Prostate gland (tissue), 2 donors: Measurements from ENCODE around the gene CACNA1E. TPM values are rescaled to one million over a fixed set of nuclear protein-coding genes. Genes with fewer than 3 reads are reported as not detected.

Experiments used
- DNase-seq: peaks from one replicate; pipeline ENCODE4 v3.0.0-alpha.2; 2019; ENCODE audit warnings: low spot score
- H3K27ac ChIP-seq, 2 donors: fragments of 200-600 bp; sonication (generic); 2 replicates each; pipeline ENCODE4 v1.5.1; 2017 to 2019
- H3K27me3 ChIP-seq: fragments of 200-600 bp; sonication (generic); replicated peaks from 2 replicates; pipeline ENCODE4 v1.5.1; 2019; ENCODE audit not compliant: insufficient read depth
- H3K36me3 ChIP-seq, 2 donors: fragments of 200-600 bp; sonication (generic); 1 replicate in 1 of 2; 2 replicates in 1 of 2; pipeline versions ENCODE4 v1.5.1 to v1.8.1; 2017 to 2019
- H3K4me1 ChIP-seq: fragments of 200-600 bp; sonication (generic); replicated peaks from 2 replicates; pipeline ENCODE4 v1.5.1; 2019
- H3K4me3 ChIP-seq, 2 donors: fragments of 200-600 bp; sonication (generic); 2 replicates each; pipeline ENCODE4 v1.5.1; 2017 to 2019
- H3K9me3 ChIP-seq: fragments of 200-600 bp; sonication (generic); 2 replicates; pipeline ENCODE4 v1.5.1; 2017
- POLR2A ChIP-seq: fragments of 450-650 bp; IDR thresholded peaks from one replicate; pipeline ENCODE4 v1.6.1; 2016; ENCODE audit warnings: antibody characterized with exemption, mild to moderate bottlenecking
- POLR2AphosphoS5 ChIP-seq: sonication (generic); formaldehyde crosslinking; IDR thresholded peaks from one replicate; pipeline ENCODE4 v1.6.1; 2017; ENCODE audit warnings: antibody characterized with exemption
- WGBS: methylation state at CpG from one replicate; pipeline ENCODE4 v1.1.5; 2018; 5-methylcytosine and 5-hydroxymethylcytosine counted together
- intact Hi-C: fragments of 100-400 bp; cut with DNase I; formaldehyde crosslinking; loops from one replicate; pipeline ENCODE4 v1.14.2; 2022
- total RNA-seq, 2 donors: library from RNA; depleted of rRNA; stranded (reverse); fragments of >200 nt; gene quantifications; one replicate each; pipeline ENCODE4 v1.1.0, GENCODE V29; 2016
- TF ChIP-seq, protein P1 (sequence below), 4 experiments: fragments of 200-600 bp in 2 of 4; fragments of 450-650 bp in 2 of 4; sonication (generic) in 2 of 4; IDR thresholded peaks; 1 replicate in 3 of 4; 2 replicates in 1 of 4; pipeline ENCODE4 v1.5.1; 2016 to 2019; ENCODE audit warnings: antibody characterized with exemption in 4 of 4, mild to moderate bottlenecking in 2 of 4, moderate library complexity in 2 of 4

CACNA1E gene
- 1 to 10 TPM in 1 of 2 donors, not detected in 1; 4.1 TPM for total RNA-seq

DNA sequence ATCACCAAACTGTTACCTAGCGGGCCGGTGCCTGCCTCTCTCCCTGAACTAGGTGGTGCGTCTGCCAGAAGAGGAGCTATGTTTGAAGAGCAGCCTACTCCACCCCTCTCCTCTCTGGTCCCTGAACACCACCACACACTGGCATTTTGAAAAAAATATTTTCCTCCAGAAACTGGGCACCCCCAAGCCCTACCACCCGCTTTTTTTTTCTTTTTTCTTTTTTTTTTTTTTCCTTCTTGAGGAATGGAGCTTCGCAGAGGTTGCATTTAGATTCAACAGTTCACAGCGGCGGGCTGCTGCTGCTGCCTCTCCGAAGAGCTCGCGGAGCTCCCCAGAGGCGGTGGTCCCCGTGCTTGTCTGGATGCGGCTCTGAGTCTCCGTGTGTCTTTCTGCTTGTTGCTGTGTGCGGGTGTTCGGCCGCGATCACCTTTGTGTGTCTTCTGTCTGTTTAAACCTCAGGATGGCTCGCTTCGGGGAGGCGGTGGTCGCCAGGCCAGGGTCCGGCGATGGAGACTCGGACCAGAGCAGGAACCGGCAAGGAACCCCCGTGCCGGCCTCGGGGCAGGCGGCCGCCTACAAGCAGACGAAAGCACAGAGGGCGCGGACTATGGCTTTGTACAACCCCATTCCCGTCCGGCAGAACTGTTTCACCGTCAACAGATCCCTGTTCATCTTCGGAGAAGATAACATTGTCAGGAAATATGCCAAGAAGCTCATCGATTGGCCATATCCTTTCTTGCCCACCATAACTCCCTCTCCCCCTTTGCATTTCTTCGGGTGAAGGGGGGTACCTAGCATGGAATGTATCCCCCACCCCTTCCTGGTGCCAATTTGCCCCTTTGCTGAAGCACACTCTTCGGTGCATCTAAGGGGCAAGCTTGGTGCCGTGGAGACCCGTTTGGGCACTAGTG is at the start of gene CACNA1E:
Gene CACNA1E (plus strand): TSS at position 233 of the 911 bp plus-strand sequence. CDS start 228 bp downstream, at position 461.
- H3K27me3 ChIP-seq = peaks cover 23% of the 10 kb centered on the region
- TF ChIP-seq POLR2A (no peak), POLR2AphosphoS5 (no peak)
- TF ChIP-seq, protein P1, sequence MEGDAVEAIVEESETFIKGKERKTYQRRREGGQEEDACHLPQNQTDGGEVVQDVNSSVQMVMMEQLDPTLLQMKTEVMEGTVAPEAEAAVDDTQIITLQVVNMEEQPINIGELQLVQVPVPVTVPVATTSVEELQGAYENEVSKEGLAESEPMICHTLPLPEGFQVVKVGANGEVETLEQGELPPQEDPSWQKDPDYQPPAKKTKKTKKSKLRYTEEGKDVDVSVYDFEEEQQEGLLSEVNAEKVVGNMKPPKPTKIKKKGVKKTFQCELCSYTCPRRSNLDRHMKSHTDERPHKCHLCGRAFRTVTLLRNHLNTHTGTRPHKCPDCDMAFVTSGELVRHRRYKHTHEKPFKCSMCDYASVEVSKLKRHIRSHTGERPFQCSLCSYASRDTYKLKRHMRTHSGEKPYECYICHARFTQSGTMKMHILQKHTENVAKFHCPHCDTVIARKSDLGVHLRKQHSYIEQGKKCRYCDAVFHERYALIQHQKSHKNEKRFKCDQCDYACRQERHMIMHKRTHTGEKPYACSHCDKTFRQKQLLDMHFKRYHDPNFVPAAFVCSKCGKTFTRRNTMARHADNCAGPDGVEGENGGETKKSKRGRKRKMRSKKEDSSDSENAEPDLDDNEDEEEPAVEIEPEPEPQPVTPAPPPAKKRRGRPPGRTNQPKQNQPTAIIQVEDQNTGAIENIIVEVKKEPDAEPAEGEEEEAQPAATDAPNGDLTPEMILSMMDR (IDR thresholded peaks at IDR 0.05) = no peak
- H3K27ac ChIP-seq = no peak within 1 kb of the TSS
- H3K36me3 ChIP-seq = no peaks in the 10 kb centered on the region
- peak within 1 kb of the TSS in 1 of 2 donors; percentile 9 for H3K4me3 ChIP-seq
- no peaks in the 10 kb centered on the region for H3K9me3 ChIP-seq
- 12% methylated on average over 35 of the region's 43 CpGs for WGBS
- H3K4me1 ChIP-seq = no peaks in the 10 kb centered on the region
- intact Hi-C loops = no loop called here
- no peak for DNase-seq

DNA sequence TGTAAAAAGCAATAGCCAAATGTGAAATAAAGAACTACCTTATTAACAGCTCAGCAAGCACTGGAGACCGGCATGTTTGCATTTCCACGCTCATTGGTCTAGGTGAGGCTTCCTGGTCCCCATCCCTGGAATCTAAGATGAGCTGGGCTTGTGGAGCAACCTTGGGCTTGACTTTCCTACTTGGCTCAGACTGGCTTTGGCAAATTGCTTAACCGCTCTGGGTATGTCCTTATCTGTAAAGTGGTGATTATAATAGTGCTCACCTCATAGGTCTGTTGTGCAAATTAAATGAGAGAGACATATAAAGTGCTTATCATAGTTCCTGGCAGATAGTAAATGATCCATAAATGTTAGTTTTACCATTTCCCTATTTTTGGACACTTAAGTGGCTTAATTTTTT is 49.4 kb upstream of the CACNA1E start:
- TF ChIP-seq POLR2AphosphoS5 (no peak), POLR2A (no peak)
- TF ChIP-seq, protein P1 (IDR thresholded peaks at IDR 0.05) = no peak
- Histone ChIP-seq H3K9me3 (no peaks in the 10 kb centered on the region), H3K4me3 (no peak overlapping the region), H3K36me3 (no peaks in the 10 kb centered on the region), H3K4me1 (no peaks in the 10 kb centered on the region), H3K27me3 (no peaks in the 10 kb centered on the region), H3K27ac (no peak overlapping the region)
- no peak for DNase-seq
- 87% methylated on average over 3 of the region's 3 CpGs for WGBS
- intact Hi-C loops = no loop called here

DNA sequence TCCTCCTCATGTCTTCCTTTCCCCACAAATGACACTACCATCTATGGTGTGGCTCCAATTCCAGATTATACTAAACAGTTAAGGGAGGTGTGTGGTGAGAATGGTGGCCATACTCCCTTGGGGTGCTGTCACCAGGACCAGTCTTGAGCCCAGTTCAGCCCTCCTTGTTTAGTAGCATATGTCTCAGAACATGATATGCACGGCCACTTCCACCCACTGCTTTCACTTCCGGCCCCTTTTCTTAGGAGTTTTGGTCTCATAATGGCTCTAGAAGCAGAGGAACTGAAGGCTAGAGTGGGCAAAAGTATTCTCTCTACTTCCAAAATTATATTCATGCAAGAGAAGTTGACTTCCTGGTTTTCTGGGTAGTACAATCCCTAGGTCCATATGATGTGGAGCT is 45.3 kb upstream of the CACNA1E start:
- H3K4me3 ChIP-seq = no peak overlapping the region
- intact Hi-C loops = no loop called here
- no peak for DNase-seq
- H3K9me3 ChIP-seq = no peaks in the 10 kb centered on the region
- no peak overlapping the region for H3K27ac ChIP-seq
- H3K27me3 ChIP-seq = no peaks in the 10 kb centered on the region
- 80% methylated on average over 2 of the region's 2 CpGs for WGBS
- H3K4me1 ChIP-seq = no peaks in the 10 kb centered on the region
- TF ChIP-seq POLR2AphosphoS5 = no peak
- TF ChIP-seq, protein P1 (IDR thresholded peaks at IDR 0.05) = no peak
- no peak for TF ChIP-seq POLR2A
- no peaks in the 10 kb centered on the region for H3K36me3 ChIP-seq

DNA sequence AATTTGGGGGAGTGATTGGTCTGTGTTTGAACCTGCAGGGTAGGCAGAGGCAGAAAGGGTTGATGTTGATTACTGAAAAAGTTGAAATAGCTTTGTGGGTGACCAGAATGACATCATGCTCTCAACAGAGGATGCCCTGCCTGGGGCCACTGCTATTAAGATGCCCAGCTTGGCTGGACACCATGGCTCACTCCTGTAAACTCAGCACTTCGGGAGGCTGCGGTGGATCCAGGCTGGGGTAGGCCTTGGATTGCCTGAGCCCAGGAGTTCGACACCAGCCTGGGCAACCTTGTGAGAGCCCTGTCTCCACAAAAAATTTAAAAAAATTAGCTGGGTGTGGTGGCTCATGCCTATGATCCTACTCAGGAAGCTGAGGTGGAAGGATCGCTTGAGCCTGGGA is 42.8 kb upstream of the CACNA1E start:
- no peak overlapping the region for H3K27ac ChIP-seq
- no peaks in the 10 kb centered on the region for H3K36me3 ChIP-seq
- intact Hi-C loops = no loop called here
- no peaks in the 10 kb centered on the region for H3K27me3 ChIP-seq
- no peak overlapping the region for H3K4me3 ChIP-seq
- no peaks in the 10 kb centered on the region for H3K9me3 ChIP-seq
- TF ChIP-seq POLR2AphosphoS5 = no peak
- TF ChIP-seq POLR2A = no peak
- TF ChIP-seq, protein P1 (IDR thresholded peaks at IDR 0.05) = no peak
- 97% methylated on average over 4 of the region's 4 CpGs for WGBS
- no peak for DNase-seq
- H3K4me1 ChIP-seq = no peaks in the 10 kb centered on the region

DNA sequence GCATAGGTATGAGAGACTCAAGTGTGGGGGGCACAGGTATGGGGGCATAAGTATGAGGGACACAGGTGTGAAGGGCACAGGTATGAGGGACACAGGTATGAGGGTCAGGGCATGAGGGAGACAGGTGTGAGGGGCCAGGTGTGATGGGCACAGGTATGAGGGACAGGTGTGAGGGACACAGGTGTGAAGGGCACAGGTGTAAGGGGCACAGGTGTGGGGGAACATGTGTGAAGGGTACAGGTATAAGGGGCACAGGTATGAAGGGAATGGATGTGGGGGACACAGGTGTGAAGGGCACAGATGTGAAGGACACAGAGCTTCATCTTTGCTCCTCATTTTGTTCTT is 41.2 kb upstream of the CACNA1E start:
- Histone ChIP-seq H3K27me3 (no peaks in the 10 kb centered on the region), H3K27ac (no peak overlapping the region), H3K9me3 (no peaks in the 10 kb centered on the region), H3K4me1 (no peaks in the 10 kb centered on the region), H3K4me3 (no peak overlapping the region), H3K36me3 (no peaks in the 10 kb centered on the region)
- intact Hi-C loops = no loop called here
- no peak for TF ChIP-seq POLR2A
- no peak for TF ChIP-seq POLR2AphosphoS5
- TF ChIP-seq, protein P1 (IDR thresholded peaks at IDR 0.05) = no peak
- no peak for DNase-seq
